Epithelial cell of esophagus (primary cell): Measurements from ENCODE around the gene CTNNA2.
A peak's percentile ranks its signal among the peaks of the same experiment; 100 is the strongest.
"Not testable (repeated sequence)": the region's sequence is repeated elsewhere in the genome, so short reads cannot be mapped to it uniquely, and the experiment has no call there.

ENCODE experiments used
- DNase-seq: peaks from one replicate; pipeline ENCODE4 v3.0.0; 2010; ENCODE audit warnings: low read depth
- H3K4me3 ChIP-seq: 2 replicates; pipeline ENCODE4 v1.5.1; 2011; ENCODE audit warnings: mild to moderate bottlenecking, low read length, control low read depth
- TF ChIP-seq, protein P1 (sequence below): IDR thresholded peaks from 2 replicates; pipeline ENCODE4 v1.5.1; 2011; ENCODE audit warnings: low read depth, mild to moderate bottlenecking, low read length, control low read depth, inconsistent platforms; ENCODE audit not compliant: insufficient read depth; ENCODE audit errors: missing control alignments

The CTNNA2 gene

DNA sequence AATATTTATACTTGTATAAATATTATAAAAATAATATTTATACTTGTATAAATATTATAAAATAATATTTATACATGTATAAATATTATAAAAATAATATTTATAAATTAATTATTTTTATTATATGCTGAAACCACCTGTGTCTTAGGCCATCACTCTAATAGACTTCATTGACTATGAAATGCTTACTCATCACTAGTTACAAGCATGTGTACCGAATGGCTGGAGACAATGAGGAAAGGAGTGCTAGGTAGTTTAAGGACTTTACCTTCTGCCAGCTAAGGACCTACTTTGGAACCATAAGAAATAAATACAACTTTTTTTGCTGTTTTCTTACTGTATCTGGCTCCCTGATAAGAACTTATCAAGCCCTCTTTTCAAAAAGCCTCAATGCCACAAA lies 562.9 kb downstream of the CTNNA2 start:
- H3K4me3 ChIP-seq: no peak overlapping the region
- DNase-seq: no peak
- TF ChIP-seq, protein P1, sequence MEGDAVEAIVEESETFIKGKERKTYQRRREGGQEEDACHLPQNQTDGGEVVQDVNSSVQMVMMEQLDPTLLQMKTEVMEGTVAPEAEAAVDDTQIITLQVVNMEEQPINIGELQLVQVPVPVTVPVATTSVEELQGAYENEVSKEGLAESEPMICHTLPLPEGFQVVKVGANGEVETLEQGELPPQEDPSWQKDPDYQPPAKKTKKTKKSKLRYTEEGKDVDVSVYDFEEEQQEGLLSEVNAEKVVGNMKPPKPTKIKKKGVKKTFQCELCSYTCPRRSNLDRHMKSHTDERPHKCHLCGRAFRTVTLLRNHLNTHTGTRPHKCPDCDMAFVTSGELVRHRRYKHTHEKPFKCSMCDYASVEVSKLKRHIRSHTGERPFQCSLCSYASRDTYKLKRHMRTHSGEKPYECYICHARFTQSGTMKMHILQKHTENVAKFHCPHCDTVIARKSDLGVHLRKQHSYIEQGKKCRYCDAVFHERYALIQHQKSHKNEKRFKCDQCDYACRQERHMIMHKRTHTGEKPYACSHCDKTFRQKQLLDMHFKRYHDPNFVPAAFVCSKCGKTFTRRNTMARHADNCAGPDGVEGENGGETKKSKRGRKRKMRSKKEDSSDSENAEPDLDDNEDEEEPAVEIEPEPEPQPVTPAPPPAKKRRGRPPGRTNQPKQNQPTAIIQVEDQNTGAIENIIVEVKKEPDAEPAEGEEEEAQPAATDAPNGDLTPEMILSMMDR: no peak

DNA sequence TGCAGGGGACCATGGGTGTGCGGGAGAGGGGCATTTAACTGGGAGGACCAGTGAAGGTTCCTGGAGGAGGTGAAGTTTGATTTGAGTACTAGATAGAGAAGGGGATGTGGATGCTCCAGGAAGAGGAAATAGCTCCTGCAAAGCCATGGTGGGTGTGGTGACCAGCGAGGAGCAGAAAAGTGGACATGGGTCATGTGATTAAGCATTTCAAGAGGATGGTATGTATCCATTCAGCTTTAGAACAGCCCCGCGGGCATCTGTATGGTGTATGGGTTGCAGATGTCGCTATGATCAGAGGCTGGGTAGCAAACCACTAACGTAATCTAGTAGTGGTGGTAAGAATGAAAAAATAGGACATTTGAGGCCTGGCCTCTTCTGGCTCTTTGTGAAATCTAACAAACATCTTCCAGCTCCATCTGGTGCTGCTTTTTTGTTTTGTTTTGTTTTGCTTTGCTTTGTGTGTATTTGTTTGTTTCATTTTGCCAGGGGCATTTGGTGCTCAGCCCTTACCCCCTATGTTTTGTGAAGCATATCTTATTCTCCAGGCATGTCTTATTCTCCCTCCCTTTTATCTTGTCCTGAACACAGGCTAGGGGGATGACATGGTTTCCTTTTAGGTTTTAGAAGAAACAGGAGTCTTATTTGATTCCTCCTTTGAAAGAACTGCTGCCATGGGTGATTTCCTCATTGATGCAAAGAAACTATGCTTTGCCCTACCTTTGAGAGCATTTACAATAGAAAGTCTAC lies 565.6 kb downstream of the CTNNA2 start:
- TF ChIP-seq, protein P1: no peak
- H3K4me3 ChIP-seq: no peak overlapping the region
- DNase-seq: no peak

DNA sequence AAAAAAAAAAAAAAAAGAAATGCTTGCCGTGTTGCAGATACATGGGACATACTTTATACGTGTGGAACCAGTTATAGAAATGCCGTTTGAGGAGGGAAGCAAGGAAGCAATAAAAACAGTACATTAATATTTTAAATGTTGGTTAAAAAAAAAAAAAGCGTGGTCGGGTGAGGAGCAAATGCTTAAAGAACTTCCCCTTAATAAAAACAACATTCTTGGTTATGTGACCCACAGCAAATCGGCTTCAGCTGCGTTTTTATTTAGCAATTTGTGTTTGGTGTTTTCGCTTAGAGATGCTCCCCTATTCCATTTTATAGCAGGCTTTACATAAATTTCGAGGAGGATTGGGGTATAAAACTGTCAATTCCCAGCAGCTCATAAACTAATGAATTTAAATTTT lies 568.1 kb downstream of the CTNNA2 start:
- no peak overlapping the region for H3K4me3 ChIP-seq
- DNase-seq: no peak
- TF ChIP-seq, protein P1: no peak

DNA sequence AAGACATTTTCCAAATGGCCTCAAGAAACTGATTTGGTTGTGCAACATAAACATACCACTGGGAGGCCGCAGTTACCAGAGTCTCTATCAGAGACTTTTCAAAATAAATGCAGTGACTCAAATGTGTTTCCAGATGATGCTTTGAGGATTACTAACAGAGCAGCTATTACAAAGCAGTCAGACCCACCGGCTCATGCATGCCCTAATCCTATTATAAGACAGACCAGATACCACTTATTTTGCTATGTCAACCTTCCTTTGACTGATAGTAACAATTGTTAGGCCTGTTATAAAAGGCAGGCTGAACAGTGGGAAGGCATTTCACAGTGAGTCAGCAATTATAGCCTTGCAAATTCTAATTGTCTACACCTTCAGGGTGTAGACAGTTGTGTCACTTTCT lies 574.0 kb downstream of the CTNNA2 start:
- peak; percentile 4 for DNase-seq
- TF ChIP-seq, protein P1: no peak

DNA sequence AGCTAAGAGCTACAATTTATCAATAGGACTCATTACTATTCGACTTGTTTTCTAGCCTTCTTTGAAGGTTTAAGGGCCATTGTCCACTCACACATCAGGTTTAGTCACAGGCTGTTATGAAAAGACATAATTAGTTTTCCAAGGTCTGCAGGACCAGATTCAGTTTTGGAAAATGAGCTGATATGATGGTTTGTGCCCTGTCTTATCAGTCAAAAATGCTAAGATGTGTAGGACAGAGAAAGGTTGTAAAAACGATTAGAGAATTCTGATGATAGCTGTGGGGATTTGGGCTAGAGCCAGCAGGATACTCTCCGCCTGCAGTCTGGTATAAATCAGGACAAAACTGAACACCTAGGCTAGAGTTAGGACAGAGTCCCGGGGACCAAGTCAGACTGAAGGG lies 578.4 kb downstream of the CTNNA2 start:
- TF ChIP-seq, protein P1: no peak
- no peak overlapping the region for H3K4me3 ChIP-seq
- no peak for DNase-seq

More for the DNA sequence above, 574.0 kb downstream of the CTNNA2 start:
- H3K4me3 ChIP-seq: no peak overlapping the region

DNA sequence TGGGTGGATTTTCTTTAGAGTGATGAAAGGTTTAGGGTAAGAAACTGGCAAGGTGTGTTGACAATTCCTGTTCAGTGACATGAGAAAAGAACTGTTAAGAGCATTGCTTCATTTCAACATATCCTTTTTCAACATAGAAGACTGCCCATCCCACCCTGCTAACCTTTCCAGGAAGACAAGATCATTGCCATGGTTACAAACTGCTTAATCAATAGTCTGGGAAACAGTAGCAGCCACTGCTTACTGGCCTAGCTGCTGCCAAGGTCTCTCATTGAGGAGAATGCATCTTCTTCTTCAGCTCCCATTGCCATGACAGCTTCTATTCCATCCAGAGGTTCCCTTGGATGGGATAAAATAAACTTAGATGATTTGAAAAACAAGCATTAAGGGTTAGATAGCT lies 579.6 kb downstream of the CTNNA2 start:
- no peak overlapping the region for H3K4me3 ChIP-seq
- TF ChIP-seq, protein P1: no peak

DNA sequence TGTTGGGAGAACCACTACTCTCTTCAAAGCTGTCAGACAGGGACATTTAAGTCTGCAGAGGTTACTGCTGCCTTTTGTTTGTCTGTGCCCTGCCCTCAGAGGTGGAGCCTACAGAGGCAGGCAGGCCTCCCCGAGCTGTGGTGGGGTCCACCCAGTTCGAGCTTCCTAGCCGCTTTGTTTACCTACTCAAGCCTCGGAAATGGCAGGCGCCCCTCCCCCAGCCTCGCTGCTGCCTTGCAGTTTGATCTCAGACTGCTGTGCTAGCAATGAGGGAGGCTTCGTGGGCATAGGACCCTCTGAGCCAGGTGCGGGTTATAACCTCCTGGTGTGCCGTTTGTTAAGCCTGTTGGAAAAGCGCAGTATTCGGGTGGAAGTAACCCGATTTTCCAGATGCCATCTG lies 585.7 kb downstream of the CTNNA2 start:
- DNase-seq, H3K4me3 ChIP-seq: not testable (repeated sequence)

More for the DNA sequence above, 579.6 kb downstream of the CTNNA2 start:
- no peak for DNase-seq
